Activated naive CD8-positive, alpha-beta T cell (primary cell): Measurements from ENCODE around the gene SNX14.

ENCODE experiments used
- H3K27ac Mint-ChIP-seq: one replicate; pipeline ENCODE4 v1.8.0; 2021; ENCODE audit warnings: mixed read lengths
- H3K27me3 Mint-ChIP-seq: one replicate; pipeline ENCODE4 v1.8.0; 2021; ENCODE audit warnings: mixed read lengths
- H3K36me3 Mint-ChIP-seq: one replicate; pipeline ENCODE4 v1.8.0; 2021; ENCODE audit warnings: mixed read lengths
- H3K4me1 Mint-ChIP-seq: one replicate; pipeline ENCODE4 v1.8.0; 2021; ENCODE audit warnings: low read depth, mixed read lengths
- H3K4me3 Mint-ChIP-seq: one replicate; pipeline ENCODE4 v1.8.0; 2021; ENCODE audit warnings: mild to moderate bottlenecking, mixed read lengths
- H3K9me3 Mint-ChIP-seq: one replicate; pipeline ENCODE4 v1.8.0; 2021; ENCODE audit warnings: low read depth, mixed read lengths

SNX14 gene

GRCh38 chr6:85469276-85470022 is 124.2 kb downstream of the SNX14 start:
- Mint-ChIP-seq H3K4me3 (no peak overlapping the region), H3K27ac (no peak overlapping the region), H3K9me3 (no peaks in the 10 kb centered on the region), H3K27me3 (no peaks in the 10 kb centered on the region), H3K4me1 (peaks cover 46% of the 10 kb centered on the region), H3K36me3 (peaks cover 14% of the 10 kb centered on the region)

GRCh38 chr6:85468326-85468725 is 125.3 kb downstream of the SNX14 start:
- no peak overlapping the region for H3K4me3 Mint-ChIP-seq
- H3K27me3 Mint-ChIP-seq, result no peaks in the 10 kb centered on the region
- H3K27ac Mint-ChIP-seq, result no peak overlapping the region
- H3K36me3 Mint-ChIP-seq, result peaks cover 9% of the 10 kb centered on the region
- H3K4me1 Mint-ChIP-seq, result peaks cover 55% of the 10 kb centered on the region
- no peaks in the 10 kb centered on the region for H3K9me3 Mint-ChIP-seq

- H3K36me3 Mint-ChIP-seq, result peaks cover 7% of the 10 kb centered on the region
- no peaks in the 10 kb centered on the region for H3K9me3 Mint-ChIP-seq
- H3K4me1 Mint-ChIP-seq, result peaks cover 78% of the 10 kb centered on the region
- no peaks in the 10 kb centered on the region for H3K27me3 Mint-ChIP-seq
- H3K27ac Mint-ChIP-seq, result peak overlapping the region; percentile 96
- peak overlapping the region; percentile 78 for H3K4me3 Mint-ChIP-seq
These were observed 127.9 kb downstream of the SNX14 start for GRCh38 chr6:85465762-85466161.

GRCh38 chr6:85464722-85465150 is 128.9 kb downstream of the SNX14 start:
- H3K27ac Mint-ChIP-seq, result peak overlapping the region; percentile 96
- H3K9me3 Mint-ChIP-seq, result no peaks in the 10 kb centered on the region
- H3K27me3 Mint-ChIP-seq, result no peaks in the 10 kb centered on the region
- peaks cover 84% of the 10 kb centered on the region for H3K4me1 Mint-ChIP-seq
- H3K4me3 Mint-ChIP-seq, result peak overlapping the region; percentile 78
- H3K36me3 Mint-ChIP-seq, result peaks cover 7% of the 10 kb centered on the region

GRCh38 chr6:85464260-85464644 is 129.4 kb downstream of the SNX14 start:
- H3K36me3 Mint-ChIP-seq, result peaks cover 7% of the 10 kb centered on the region
- H3K27me3 Mint-ChIP-seq, result no peaks in the 10 kb centered on the region
- no peaks in the 10 kb centered on the region for H3K9me3 Mint-ChIP-seq
- peak overlapping the region; percentile 78 for H3K4me3 Mint-ChIP-seq
- H3K27ac Mint-ChIP-seq, result peak overlapping the region; percentile 96
- H3K4me1 Mint-ChIP-seq, result peaks cover 85% of the 10 kb centered on the region

GRCh38 chr6:85463621-85464259 is 129.9 kb downstream of the SNX14 start:
- Mint-ChIP-seq H3K36me3 (peaks cover 7% of the 10 kb centered on the region), H3K4me1 (peaks cover 88% of the 10 kb centered on the region), H3K4me3 (peak overlapping the region; percentile 78), H3K9me3 (no peaks in the 10 kb centered on the region), H3K27ac (peak overlapping the region; percentile 96), H3K27me3 (no peaks in the 10 kb centered on the region)

- no peaks in the 10 kb centered on the region for H3K27me3 Mint-ChIP-seq
- H3K27ac Mint-ChIP-seq, result peak overlapping the region; percentile 96
- H3K4me1 Mint-ChIP-seq, result peaks cover 95% of the 10 kb centered on the region
- H3K36me3 Mint-ChIP-seq, result peaks cover 6% of the 10 kb centered on the region
- peak overlapping the region; percentile 85 for H3K4me3 Mint-ChIP-seq
- H3K9me3 Mint-ChIP-seq, result no peaks in the 10 kb centered on the region
These were observed 131.0 kb downstream of the SNX14 start for GRCh38 chr6:85462673-85463072.

GRCh38 chr6:85461798-85462170 is 131.9 kb downstream of the SNX14 start:
- Mint-ChIP-seq H3K4me1 (peaks cover 100% of the 10 kb centered on the region), H3K4me3 (peak overlapping the region; percentile 85), H3K36me3 (peaks cover 13% of the 10 kb centered on the region), H3K27ac (peak overlapping the region; percentile 96), H3K27me3 (no peaks in the 10 kb centered on the region), H3K9me3 (no peaks in the 10 kb centered on the region)

- H3K9me3 Mint-ChIP-seq, result no peaks in the 10 kb centered on the region
These were observed 132.5 kb downstream of the SNX14 start for GRCh38 chr6:85460921-85461797.

GRCh38 chr6:85460154-85460920 is 133.3 kb downstream of the SNX14 start:
- no peaks in the 10 kb centered on the region for H3K9me3 Mint-ChIP-seq
- H3K27ac Mint-ChIP-seq, result peak overlapping the region; percentile 96
- peaks cover 16% of the 10 kb centered on the region for H3K36me3 Mint-ChIP-seq
- peaks cover 100% of the 10 kb centered on the region for H3K4me1 Mint-ChIP-seq
- H3K27me3 Mint-ChIP-seq, result no peaks in the 10 kb centered on the region
- peak overlapping the region; percentile 69 for H3K4me3 Mint-ChIP-seq

More at GRCh38 chr6:85460921-85461797, 132.5 kb downstream of the SNX14 start:
- Mint-ChIP-seq H3K4me1 (peaks cover 100% of the 10 kb centered on the region), H3K36me3 (peaks cover 16% of the 10 kb centered on the region), H3K4me3 (peak overlapping the region; percentile 85), H3K27me3 (no peaks in the 10 kb centered on the region), H3K27ac (peak overlapping the region; percentile 96)

GRCh38 chr6:85459224-85459901 is 134.3 kb downstream of the SNX14 start:
- Mint-ChIP-seq H3K27ac (peak overlapping the region; percentile 96), H3K36me3 (peaks cover 16% of the 10 kb centered on the region), H3K9me3 (no peaks in the 10 kb centered on the region), H3K4me1 (peaks cover 100% of the 10 kb centered on the region), H3K4me3 (peak overlapping the region; percentile 44), H3K27me3 (no peaks in the 10 kb centered on the region)

GRCh38 chr6:85458782-85459181 is 134.9 kb downstream of the SNX14 start:
- peaks cover 100% of the 10 kb centered on the region for H3K4me1 Mint-ChIP-seq
- no peaks in the 10 kb centered on the region for H3K9me3 Mint-ChIP-seq
- peak overlapping the region; percentile 96 for H3K27ac Mint-ChIP-seq
- H3K36me3 Mint-ChIP-seq, result peaks cover 20% of the 10 kb centered on the region
- peak overlapping the region; percentile 44 for H3K4me3 Mint-ChIP-seq
- H3K27me3 Mint-ChIP-seq, result no peaks in the 10 kb centered on the region

GRCh38 chr6:85458184-85458583 is 135.5 kb downstream of the SNX14 start:
- peak overlapping the region; percentile 60 for H3K4me3 Mint-ChIP-seq

GRCh38 chr6:85456782-85457181 is 136.9 kb downstream of the SNX14 start:
- Mint-ChIP-seq H3K27ac (peak overlapping the region; percentile 96), H3K27me3 (no peaks in the 10 kb centered on the region), H3K36me3 (peaks cover 25% of the 10 kb centered on the region), H3K9me3 (no peaks in the 10 kb centered on the region), H3K4me3 (peak overlapping the region; percentile 48), H3K4me1 (peaks cover 100% of the 10 kb centered on the region)

More at GRCh38 chr6:85458184-85458583, 135.5 kb downstream of the SNX14 start:
- H3K36me3 Mint-ChIP-seq, result peaks cover 21% of the 10 kb centered on the region
- peaks cover 100% of the 10 kb centered on the region for H3K4me1 Mint-ChIP-seq
- H3K27me3 Mint-ChIP-seq, result no peaks in the 10 kb centered on the region
- peak overlapping the region; percentile 96 for H3K27ac Mint-ChIP-seq
- no peaks in the 10 kb centered on the region for H3K9me3 Mint-ChIP-seq
